GM19328 (cell line): ENCODE data around the gene GPR42.
"Not testable (repeated sequence)": the region's sequence is repeated elsewhere in the genome, so short reads cannot be mapped to it uniquely, and the experiment has no call there.

Source experiments
- ATAC-seq: cut with Tn5 transposase; IDR thresholded peaks from one replicate; pipeline ENCODE4 v1.9.1; 2021; ENCODE audit warnings: mild to moderate bottlenecking, moderate library complexity; ENCODE audit not compliant: unreplicated experiment

GPR42 gene

GRCh38 chr19:35392742-35393715 lies 22.2 kb downstream of the GPR42 start:
- ATAC-seq, result no peak

- ATAC-seq, result no peak
These were observed 24.7 kb downstream of the GPR42 start for GRCh38 chr19:35395382-35396199.

- no peak for ATAC-seq
These were observed 25.5 kb downstream of the GPR42 start for GRCh38 chr19:35396240-35396885.

DNA sequence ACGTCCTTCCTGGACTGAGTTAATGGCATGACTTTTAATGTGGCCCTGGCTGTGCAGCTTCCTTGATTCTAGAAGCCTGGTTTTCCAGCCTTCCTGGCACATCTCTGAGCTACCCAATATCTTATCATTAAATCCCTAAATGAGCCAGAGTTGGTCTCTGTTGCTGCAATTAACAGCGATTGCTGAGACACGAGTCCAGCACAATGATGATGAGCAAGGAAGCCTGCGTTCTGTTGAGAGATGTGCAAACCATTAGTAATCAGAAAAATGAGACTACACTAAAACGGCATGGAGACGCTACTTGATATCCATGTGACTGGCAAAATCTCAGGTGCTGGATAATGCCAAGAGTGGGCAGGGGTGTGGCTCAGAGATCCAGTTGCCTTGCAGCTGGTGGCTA lies 26.2 kb downstream of the GPR42 start:
- no peak for ATAC-seq

DNA sequence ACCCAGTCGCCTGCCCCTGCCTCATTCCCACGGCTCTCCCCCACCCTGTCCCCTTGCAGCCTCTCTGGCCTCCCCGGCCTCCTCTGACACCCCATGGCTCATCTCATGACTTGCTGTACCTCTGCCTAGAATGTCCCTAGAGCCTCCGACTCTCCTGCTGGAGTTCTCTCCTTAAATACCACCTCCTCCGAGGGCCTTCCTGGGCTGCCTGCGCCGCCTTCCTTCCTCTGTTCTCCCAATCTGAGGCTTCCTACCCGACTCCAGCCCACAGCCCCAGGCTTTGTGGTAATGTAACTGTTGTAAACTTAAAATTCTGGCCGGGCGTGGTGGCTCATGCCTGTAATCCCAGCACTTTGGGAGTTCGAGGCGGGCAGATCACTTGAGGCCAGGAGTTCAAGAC lies 27.7 kb downstream of the GPR42 start:
- ATAC-seq, result no peak

- ATAC-seq, result no peak
These were observed 28.4 kb downstream of the GPR42 start for GRCh38 chr19:35399231-35399630.

DNA sequence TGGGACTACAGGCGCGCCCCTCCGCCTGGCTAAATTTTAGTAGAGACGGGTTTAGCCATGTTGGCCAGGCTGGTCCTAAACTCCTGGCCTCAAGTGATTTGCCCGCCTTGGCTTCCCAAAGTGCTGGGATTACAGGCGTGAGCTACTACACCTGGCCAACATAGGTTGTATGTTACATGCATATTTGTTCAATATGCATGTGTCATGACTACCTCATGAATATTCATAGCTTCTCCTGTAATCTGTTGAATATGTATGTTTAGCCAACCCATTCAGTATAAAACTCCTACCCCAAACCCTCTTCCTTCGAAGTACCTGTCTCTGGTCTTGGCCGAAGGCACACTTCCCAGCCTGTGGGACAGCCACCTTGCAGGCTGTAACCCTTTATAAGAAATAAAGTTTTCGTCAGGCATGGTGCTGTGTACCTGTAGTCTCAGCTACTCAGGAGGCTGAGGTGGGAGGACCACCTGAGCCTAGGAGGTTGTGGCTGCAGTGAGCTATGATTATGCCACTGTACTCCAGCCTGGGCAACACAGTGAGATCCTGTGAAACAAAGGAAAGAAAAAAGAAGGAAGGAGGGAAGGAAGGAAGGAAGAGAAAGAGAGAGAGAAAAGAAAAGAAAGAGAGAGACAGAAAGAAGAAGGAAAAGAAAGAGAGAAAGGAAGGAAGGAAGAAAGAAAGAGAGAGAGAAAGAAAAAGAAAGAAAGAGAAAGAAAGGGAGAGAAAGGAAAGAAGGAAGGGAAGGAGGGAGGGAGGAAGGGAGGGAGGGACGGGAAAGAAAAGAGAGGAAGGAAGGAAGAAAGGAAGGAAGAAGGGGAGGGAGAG lies 29.3 kb downstream of the GPR42 start:
- no peak for ATAC-seq

- no peak for ATAC-seq
These were observed 29.9 kb downstream of the GPR42 start for GRCh38 chr19:35400773-35401100.

DNA sequence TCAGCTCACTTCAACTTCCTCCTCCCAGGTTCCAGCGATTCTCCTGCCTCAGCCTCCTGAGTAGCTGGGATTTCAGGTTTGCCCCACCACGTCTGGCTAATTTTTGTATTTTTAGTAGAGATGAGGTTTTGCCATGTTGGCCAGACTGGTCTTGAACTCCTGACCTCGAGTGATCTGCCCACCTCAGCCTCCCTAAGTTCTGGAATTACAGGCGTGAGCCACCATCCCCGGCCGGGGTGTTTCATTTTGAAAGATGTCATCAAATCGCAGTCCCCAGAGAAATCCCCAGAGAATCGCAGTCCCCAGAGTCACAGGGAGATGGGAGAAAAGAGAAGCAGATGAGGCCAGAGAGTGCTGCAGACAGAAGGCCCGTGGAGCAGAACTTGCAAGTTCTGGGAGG lies 30.5 kb downstream of the GPR42 start:
- ATAC-seq, result not testable (repeated sequence)

DNA sequence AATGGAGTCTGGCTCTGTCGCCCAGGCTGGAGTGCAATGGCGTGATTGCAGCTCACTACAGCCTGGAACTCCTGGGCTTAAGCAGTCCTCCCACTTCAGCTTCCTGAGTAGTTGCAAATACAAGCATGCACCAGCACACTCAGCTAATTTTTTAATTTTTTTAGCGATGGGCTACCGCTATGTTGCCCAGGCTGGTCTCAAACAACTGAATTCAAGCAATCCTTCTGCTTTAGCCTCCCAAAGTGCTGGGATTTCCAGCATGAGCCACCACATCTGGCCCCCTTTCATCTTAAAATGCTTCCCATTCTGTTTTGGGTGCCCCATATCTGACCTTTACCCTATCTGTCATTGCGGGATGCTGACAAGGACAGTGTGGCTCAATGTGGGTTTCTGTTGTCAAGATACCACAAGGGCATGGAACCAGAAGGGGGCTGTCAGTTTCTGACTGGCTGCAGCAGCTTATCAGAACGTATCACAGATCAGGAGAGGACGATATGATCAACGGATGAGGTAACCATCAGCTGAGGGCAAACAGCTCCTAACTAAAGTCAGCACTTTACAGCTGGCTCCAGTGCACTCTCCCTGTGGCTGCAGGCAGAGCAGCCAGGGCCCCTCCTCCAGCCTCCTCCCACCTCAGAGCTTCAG lies 32.4 kb downstream of the GPR42 start:
- no peak for ATAC-seq

- no peak for ATAC-seq
These were observed 34.2 kb downstream of the GPR42 start for GRCh38 chr19:35404879-35405622.

GRCh38 chr19:35407619-35408018 lies 36.8 kb downstream of the GPR42 start:
- ATAC-seq, result no peak

DNA sequence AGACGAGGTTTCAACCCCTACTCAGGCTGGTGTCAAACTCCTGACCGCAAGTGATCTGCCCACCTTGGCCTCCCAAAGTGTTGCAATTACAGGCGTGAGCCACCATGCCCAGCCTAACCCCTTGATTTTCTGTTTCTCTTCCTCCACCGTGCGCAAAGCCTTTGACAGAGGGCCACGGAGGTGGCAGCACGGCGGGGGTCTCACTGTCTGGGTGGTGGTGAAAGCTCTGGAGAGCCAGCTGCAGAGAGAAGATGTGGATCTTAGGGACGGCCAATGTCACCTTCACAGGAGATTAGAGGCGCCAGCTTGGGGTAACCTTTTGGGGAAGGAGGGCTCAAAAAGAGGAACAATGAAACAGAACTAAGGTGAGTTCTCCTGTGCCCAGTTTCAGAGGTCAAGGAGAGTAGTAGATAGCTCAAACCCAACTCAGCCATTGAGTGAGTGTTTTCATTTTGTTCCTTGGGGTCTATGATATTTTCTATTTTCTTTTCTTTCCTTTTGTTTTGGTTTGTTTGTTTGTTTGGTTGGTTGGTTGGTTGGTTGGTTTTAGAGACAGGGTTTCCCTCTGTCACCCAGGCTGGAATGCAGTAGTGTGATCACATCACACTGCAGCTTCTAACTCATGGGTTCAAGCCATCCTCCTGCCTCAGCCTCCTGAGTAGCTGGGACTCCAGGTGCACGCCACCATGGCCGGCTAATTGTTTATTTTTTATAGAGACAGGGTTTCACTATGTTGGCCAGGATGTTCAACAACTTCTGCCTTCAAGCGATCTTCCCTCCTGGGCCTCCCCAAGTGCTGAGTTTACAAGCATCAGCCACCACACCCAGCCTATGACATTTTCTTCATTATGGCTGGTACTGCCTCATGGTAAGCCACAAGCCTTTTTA lies 37.7 kb downstream of the GPR42 start:
- ATAC-seq, result no peak

DNA sequence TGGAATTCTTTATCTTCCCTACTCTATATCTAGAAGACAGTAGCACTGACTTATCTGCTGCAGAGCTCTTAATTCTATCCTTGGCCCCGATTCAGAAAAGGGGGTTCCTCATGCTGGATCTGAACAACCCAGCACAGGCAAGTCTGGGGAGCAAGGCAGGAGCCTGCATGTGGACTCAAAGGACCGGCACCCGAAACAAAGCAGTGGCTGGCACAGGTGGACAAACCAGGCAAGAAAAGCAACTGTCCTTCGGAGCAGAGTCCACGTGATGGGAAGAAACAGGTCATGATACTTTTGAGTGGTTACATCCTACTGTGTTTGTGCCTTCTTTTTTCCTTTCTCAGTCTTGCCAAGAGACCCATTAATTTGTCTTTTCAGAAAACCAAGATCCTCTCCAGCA lies 38.3 kb downstream of the GPR42 start:
- ATAC-seq, result no peak

- ATAC-seq, result no peak
These were observed 39.6 kb downstream of the GPR42 start for GRCh38 chr19:35410487-35410886.

GRCh38 chr19:35414442-35414841 lies 43.6 kb downstream of the GPR42 start:
- ATAC-seq, result no peak

DNA sequence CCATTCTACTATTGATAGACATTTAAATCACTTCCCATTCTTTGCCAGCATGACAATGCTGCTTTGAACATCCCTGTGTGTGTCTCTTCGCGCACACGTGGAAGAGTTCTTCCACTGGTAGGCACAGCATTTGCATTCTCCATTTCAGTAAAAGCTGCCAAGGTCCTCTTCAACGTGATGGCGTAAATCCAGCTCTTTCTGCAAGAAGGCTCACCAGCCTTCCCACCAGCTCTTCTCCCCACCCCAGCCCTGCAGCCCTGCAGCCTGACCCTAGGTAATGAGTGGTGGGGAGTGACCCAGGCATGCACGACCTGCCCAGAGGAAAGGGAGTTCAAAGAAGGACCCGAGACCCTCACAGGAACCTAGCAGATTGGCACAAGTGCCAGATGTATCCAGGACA lies 45.5 kb downstream of the GPR42 start:
- no peak for ATAC-seq

DNA sequence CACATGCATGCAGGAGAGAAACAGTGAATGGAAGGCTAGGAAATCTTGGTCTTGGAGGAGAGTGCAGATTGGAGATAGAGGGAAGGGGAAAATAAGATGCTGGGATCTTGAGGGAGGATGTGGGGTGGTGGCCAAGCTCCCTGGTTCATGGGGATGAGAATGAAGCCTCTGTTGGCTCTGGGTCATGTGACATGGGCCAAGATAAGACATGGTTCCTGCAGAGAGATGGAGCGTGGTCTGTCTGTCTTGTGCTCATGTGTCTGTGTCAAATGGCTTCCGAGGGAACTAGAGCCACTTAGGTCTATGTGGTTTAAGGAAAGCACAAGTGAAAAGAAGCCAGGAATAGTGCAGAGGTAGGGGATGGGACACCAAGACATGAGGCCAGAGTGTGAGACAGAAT lies 46.4 kb downstream of the GPR42 start:
- ATAC-seq, result no peak
